Body of pancreas (tissue), 4 donors: ENCODE results near the gene YES1. TPM values are rescaled to one million over a fixed set of nuclear protein-coding genes. Genes with fewer than 3 reads are reported as not detected.
"Not testable (repeated sequence)": the region's sequence is repeated elsewhere in the genome, so short reads cannot be mapped to it uniquely, and the experiment has no call there.

Experiments used
- ATAC-seq: fragments of 150-250 bp; one replicate; pipeline ENCODE4 v1.9.1; 2016
- DNase-seq, 4 donors: peaks; one replicate each; pipeline ENCODE4 v3.0.0-alpha.2; 2019
- H3K27ac ChIP-seq, 4 donors: fragments of 200-600 bp; sonication (generic); 1 replicate in 3 of 4; 2 replicates in 1 of 4; pipeline versions ENCODE4 v1.5.1 to v1.6.1; 2016 to 2019; ENCODE audit warnings: mild to moderate bottlenecking in 1 of 4, mixed read lengths in 1 of 4, moderate library complexity in 1 of 4
- H3K27me3 ChIP-seq, 2 donors: fragments of 200-600 bp; sonication (generic); one replicate each; pipeline ENCODE4 v1.6.0; 2016; ENCODE audit warnings: mild to moderate bottlenecking in 1 of 2
- H3K36me3 ChIP-seq, 2 donors: fragments of 200-600 bp; sonication (generic); replicated peaks in 1 of 2; 2 replicates each; pipeline ENCODE4 v1.5.1; 2016; ENCODE audit warnings: low read depth in 2 of 2; ENCODE audit not compliant: insufficient read depth in 1 of 2
- H3K4me1 ChIP-seq: fragments of 200-600 bp; sonication (generic); one replicate; pipeline ENCODE4 v1.6.0; 2016
- H3K4me3 ChIP-seq, 2 donors: fragments of 200-600 bp; sonication (generic); 1 replicate in 1 of 2; 2 replicates in 1 of 2; pipeline ENCODE4 v1.5.1; 2016 to 2019
- H3K9me3 ChIP-seq, 3 donors: fragments of 200-600 bp; sonication (generic); 1 replicate in 2 of 3; 2 replicates in 1 of 3; pipeline ENCODE4 v1.5.1; 2016
- POLR2A ChIP-seq, 3 donors: fragments of 450-650 bp; IDR thresholded peaks; one replicate each; pipeline ENCODE4 v1.6.1; 2016; ENCODE audit warnings: antibody characterized with exemption in 3 of 3, mild to moderate bottlenecking in 2 of 3
- WGBS, 2 donors: methylation state at CpG; one replicate each; pipeline ENCODE4 v1.1.5; 2017; 5-methylcytosine and 5-hydroxymethylcytosine counted together
- intact Hi-C: fragments of 100-400 bp; cut with DNase I; formaldehyde crosslinking; loops from one replicate; pipeline ENCODE4 v1.15.1; 2023
- total RNA-seq, 2 donors: library from RNA; depleted of rRNA; stranded (reverse); fragments of >200 nt; gene quantifications; one replicate each; pipeline ENCODE4 v1.1.0, GENCODE V29; 2016
- TF ChIP-seq, protein P1 (sequence below), 7 experiments: fragments of 450-650 bp in 4 of 7; fragments of 200-600 bp in 3 of 7; sonication (generic) in 3 of 7; IDR thresholded peaks; one replicate each; pipeline ENCODE4 v1.5.1; 2016 to 2019; ENCODE audit warnings: antibody characterized with exemption in 7 of 7

The YES1 gene
- total RNA-seq, 2 donors from 2014 or later = 50.4 to 51.4 TPM

DNA sequence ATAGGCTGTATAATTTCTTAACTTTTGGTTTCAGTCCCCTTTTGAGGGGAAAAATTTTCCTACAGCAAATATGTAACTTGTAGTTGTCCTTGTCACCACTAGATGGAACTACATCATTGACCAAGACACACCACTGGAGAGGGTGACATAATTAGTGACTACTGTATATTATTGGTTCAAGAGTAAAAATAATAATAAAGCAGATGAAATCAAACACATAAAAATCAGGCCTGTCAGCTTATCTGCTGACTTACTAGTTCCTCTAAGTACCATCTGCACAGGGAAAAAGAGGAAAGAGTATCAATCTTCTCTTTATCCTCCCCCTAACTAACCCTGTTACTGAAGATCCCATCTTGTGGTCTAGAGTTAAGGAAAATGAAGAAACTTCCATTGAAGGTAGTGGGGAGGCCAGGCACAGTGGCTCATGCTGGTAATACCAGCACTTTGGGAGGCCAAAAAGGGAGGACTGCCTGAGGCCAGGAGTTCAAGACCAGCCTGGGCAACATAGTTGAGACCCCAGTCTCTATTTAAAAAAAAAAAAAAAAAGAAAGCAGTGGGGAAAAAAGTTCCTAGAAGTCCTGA is 70.0 kb downstream of the YES1 start:
- ATAC-seq (peak; percentile 62), DNase-seq (no peak)
- H3K27me3 ChIP-seq = no peaks in the 10 kb centered on the region
- intact Hi-C loops = loop anchor here (5.0 kb wide), 1 partner anchor 90 kb away; no protein-coding TSS in a partner anchor
- TF ChIP-seq POLR2A (IDR thresholded peaks at IDR 0.05) = no peak
- TF ChIP-seq, protein P1, sequence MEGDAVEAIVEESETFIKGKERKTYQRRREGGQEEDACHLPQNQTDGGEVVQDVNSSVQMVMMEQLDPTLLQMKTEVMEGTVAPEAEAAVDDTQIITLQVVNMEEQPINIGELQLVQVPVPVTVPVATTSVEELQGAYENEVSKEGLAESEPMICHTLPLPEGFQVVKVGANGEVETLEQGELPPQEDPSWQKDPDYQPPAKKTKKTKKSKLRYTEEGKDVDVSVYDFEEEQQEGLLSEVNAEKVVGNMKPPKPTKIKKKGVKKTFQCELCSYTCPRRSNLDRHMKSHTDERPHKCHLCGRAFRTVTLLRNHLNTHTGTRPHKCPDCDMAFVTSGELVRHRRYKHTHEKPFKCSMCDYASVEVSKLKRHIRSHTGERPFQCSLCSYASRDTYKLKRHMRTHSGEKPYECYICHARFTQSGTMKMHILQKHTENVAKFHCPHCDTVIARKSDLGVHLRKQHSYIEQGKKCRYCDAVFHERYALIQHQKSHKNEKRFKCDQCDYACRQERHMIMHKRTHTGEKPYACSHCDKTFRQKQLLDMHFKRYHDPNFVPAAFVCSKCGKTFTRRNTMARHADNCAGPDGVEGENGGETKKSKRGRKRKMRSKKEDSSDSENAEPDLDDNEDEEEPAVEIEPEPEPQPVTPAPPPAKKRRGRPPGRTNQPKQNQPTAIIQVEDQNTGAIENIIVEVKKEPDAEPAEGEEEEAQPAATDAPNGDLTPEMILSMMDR (IDR thresholded peaks at IDR 0.05) = peak; percentile 30 to 82 (median 78)
- no peak overlapping the region for H3K4me3 ChIP-seq
- H3K4me1 ChIP-seq = no peaks in the 10 kb centered on the region
- H3K27ac ChIP-seq = no peak overlapping the region
- H3K9me3 ChIP-seq = no peaks in the 10 kb centered on the region
- peaks cover 0 to 8% of the 10 kb centered on the region in 2 donors for H3K36me3 ChIP-seq

DNA sequence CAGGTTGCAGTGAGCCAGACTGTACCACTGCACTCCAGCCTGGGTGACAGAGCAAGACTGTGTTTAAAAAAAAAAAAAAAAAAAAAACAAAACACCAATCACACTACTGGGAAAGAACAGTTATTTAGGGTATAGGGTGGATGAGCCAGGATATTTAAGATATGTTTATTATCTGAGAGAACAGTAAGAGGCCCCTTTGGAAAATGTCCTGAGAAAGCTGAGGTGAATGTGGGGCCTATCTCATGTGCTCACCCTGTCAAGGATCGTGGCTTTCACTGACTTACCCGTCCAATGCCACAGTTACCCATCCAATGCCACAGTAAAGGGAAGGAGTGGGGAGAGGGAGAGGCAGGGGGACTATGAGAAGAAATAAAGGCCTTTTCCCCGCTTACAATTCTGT is 79.7 kb downstream of the YES1 start:
- intact Hi-C loops = no loop called here
- 95 to 96% methylated on average over 3 of the region's 3 CpGs for WGBS, 2 donors
- ATAC-seq (no peak), DNase-seq (no peak)
- no peak overlapping the region for H3K4me3 ChIP-seq
- H3K27ac ChIP-seq = no peak overlapping the region
- H3K27me3 ChIP-seq = no peaks in the 10 kb centered on the region
- no peaks in the 10 kb centered on the region for H3K4me1 ChIP-seq
- TF ChIP-seq, protein P1 (IDR thresholded peaks at IDR 0.05) = no peak
- no peak for TF ChIP-seq POLR2A (IDR thresholded peaks at IDR 0.05)
- H3K36me3 ChIP-seq = no peaks in the 10 kb centered on the region
- no peaks in the 10 kb centered on the region for H3K9me3 ChIP-seq

DNA sequence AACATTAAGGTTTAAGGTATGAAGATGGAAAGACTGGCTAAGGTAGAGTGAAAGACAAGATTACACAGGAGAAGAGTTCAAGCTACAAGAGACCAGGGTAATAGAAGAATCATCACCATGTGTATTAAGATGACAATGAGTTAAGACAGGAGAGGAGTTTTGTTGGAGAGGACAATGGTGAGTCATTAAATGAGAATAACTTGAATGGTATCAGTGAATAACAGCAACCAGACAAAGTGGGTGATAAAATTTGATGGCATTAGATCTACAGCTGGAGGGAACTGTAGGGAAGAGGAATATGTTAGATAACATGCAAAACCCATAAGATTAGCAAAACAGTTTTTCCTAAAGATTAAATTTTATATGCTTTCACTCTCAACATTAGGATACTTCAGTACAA is 80.9 kb downstream of the YES1 start:
- DNase-seq = no peak
- TF ChIP-seq, protein P1 (IDR thresholded peaks at IDR 0.05) = no peak
- no peak for TF ChIP-seq POLR2A (IDR thresholded peaks at IDR 0.05)
- H3K4me3 ChIP-seq = no peak overlapping the region
- H3K9me3 ChIP-seq = no peaks in the 10 kb centered on the region
- H3K4me1 ChIP-seq = no peaks in the 10 kb centered on the region
- ATAC-seq = no peak
- H3K27ac ChIP-seq = no peak overlapping the region
- no peaks in the 10 kb centered on the region for H3K27me3 ChIP-seq
- intact Hi-C loops = no loop called here
- no peaks in the 10 kb centered on the region for H3K36me3 ChIP-seq

DNA sequence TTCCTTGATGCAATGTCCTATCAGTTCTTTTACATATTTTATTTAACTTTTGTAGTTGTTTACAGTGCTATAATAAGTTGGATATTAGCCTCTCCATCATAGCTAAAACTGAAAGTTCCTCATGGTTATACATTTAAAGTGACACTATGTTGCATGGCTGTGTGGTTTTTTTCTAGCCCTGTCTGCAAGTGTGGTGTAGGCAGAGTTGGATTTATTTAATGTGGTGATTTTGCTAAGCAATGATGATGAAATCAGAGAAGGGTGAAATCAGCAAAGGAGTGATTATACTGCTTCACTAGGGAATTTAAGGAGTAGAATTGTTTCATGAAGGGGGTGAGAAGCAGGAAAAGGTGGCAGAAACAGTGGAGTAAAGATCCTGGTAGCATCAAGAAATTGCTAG is 81.3 kb downstream of the YES1 start:
- no peaks in the 10 kb centered on the region for H3K36me3 ChIP-seq

DNA sequence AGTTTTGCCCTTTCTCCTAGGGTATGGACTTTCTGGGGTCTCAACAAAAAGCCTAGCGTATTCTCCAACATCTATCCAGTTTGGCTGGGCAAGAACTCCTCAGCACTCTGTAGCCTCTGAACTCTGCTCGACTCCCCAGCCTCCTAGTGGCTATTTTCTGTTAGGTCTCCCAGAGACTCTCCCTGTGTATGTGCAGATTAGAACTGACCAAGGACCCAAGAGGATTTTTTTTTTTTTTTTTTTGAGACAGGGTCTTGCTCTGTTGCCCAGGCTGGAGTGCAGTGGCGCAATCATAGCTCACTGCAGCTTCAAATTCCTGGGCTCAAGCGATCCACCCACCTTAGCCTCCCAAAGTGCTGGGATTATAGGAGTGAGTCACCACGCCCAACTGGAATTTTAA is 81.9 kb downstream of the YES1 start:
- intact Hi-C loops, DNase-seq, H3K4me1 ChIP-seq, H3K27me3 ChIP-seq, H3K36me3 ChIP-seq, H3K9me3 ChIP-seq, ATAC-seq, H3K27ac ChIP-seq, H3K4me3 ChIP-seq: not testable (repeated sequence)
- 96 to 100% methylated on average over 5 of the region's 5 CpGs for WGBS, 2 donors
- TF ChIP-seq, protein P1 (IDR thresholded peaks at IDR 0.05) = peak in 1 of 7 experiments; percentile 5

More for the DNA sequence above, 81.3 kb downstream of the YES1 start:
- TF ChIP-seq, protein P1 (IDR thresholded peaks at IDR 0.05) = no peak
- no peak for TF ChIP-seq POLR2A (IDR thresholded peaks at IDR 0.05)
- Histone ChIP-seq H3K27ac (no peak overlapping the region), H3K9me3 (no peaks in the 10 kb centered on the region), H3K27me3 (no peaks in the 10 kb centered on the region), H3K4me3 (no peak overlapping the region), H3K4me1 (no peaks in the 10 kb centered on the region)
- DNase-seq (no peak), ATAC-seq (no peak)
- intact Hi-C loops = no loop called here
